ENCODE measurements around the gene ABRAXAS1.

Gene ABRAXAS1

GRCh38 chr4:83449009-83449408 lies 35.9 kb downstream of the ABRAXAS1 start:
- peak; percentile 61 for DNase-seq (ENCODE audit: low spot score)

- no peak for DNase-seq (ENCODE audit: low spot score)
These were observed 44.0 kb downstream of the ABRAXAS1 start for GRCh38 chr4:83440899-83441298.

GRCh38 chr4:83440148-83440814 lies 44.6 kb downstream of the ABRAXAS1 start:
- DNase-seq (ENCODE audit: low spot score), result no peak

- no peak for DNase-seq (ENCODE audit: low spot score)
These were observed 46.2 kb downstream of the ABRAXAS1 start for GRCh38 chr4:83438719-83439118.

GRCh38 chr4:83436680-83437079 lies 48.2 kb downstream of the ABRAXAS1 start:
- no peak for DNase-seq (ENCODE audit: low spot score)

- no peak for DNase-seq (ENCODE audit: low spot score)
These were observed 53.7 kb downstream of the ABRAXAS1 start for GRCh38 chr4:83431200-83431599.

GRCh38 chr4:83418211-83418610 lies 66.7 kb downstream of the ABRAXAS1 start:
- no peak for DNase-seq (ENCODE audit: low spot score)

- DNase-seq (ENCODE audit: low spot score), result no peak
These were observed 67.3 kb downstream of the ABRAXAS1 start for GRCh38 chr4:83417566-83417965.

- no peak for DNase-seq (ENCODE audit: low spot score)
These were observed 71.2 kb downstream of the ABRAXAS1 start for GRCh38 chr4:83413676-83414075.

Measured in Ammon's horn (tissue), 1 donor.